GM23338 (cell line): ENCODE measurements around the gene PRDM2.

Source experiments
- CREB1 ChIP-seq: fragments of 250-450 bp; sonication (Bioruptor Pico); IDR thresholded peaks from 2 replicates; pipeline ENCODE4 v1.5.0; 2020; ENCODE audit warnings: low read depth, mild to moderate bottlenecking, moderate library complexity
- EZH2 ChIP-seq: fragments of 200-600 bp; sonication (generic); IDR thresholded peaks from one replicate; pipeline ENCODE4 v1.8.0; 2017; ENCODE audit warnings: antibody characterized with exemption, mild to moderate bottlenecking, low read depth; ENCODE audit not compliant: unreplicated experiment
- EZH2phosphoT487 ChIP-seq: fragments of 200-600 bp; sonication (generic); IDR thresholded peaks from one replicate; pipeline ENCODE4 v1.8.1; 2018; ENCODE audit warnings: antibody characterized with exemption; ENCODE audit not compliant: unreplicated experiment
- JUNB ChIP-seq: IDR thresholded peaks from one replicate; pipeline ENCODE4 v1.6.1; 2016; ENCODE audit warnings: antibody characterized with exemption; ENCODE audit not compliant: unreplicated experiment
- POLR2AphosphoS5 ChIP-seq: IDR thresholded peaks from 2 replicates; pipeline ENCODE4 v1.6.1; 2016; ENCODE audit warnings: antibody characterized with exemption, low read depth
- STAT1 ChIP-seq: IDR thresholded peaks from one replicate; pipeline ENCODE4 v1.6.1; 2016; ENCODE audit warnings: antibody characterized with exemption; ENCODE audit not compliant: unreplicated experiment
- ZNF114 ChIP-seq: fragments of 250-450 bp; sonication (Bioruptor Pico); IDR thresholded peaks from 2 replicates; pipeline ENCODE4 v1.5.0; 2020; ENCODE audit warnings: mild to moderate bottlenecking, moderate library complexity
- TF ChIP-seq, protein P1 (sequence below), 2 experiments: fragments of 200-600 bp in 1 of 2; sonication (generic) in 1 of 2; conservative IDR thresholded peaks; 2 replicates each; pipeline versions ENCODE4 v1.5.1 to v1.6.1; 2016 to 2017; ENCODE audit warnings: antibody characterized with exemption in 2 of 2, low read depth in 2 of 2, mild to moderate bottlenecking in 2 of 2, moderate library complexity in 1 of 2
- TF ChIP-seq, protein P2 (sequence below): IDR thresholded peaks from one replicate; pipeline ENCODE4 v1.6.1; 2018; ENCODE audit warnings: antibody characterized with exemption; ENCODE audit not compliant: unreplicated experiment
- TF ChIP-seq, protein P3 (sequence below): IDR thresholded peaks from 2 replicates; pipeline ENCODE4 v1.6.1; 2016; ENCODE audit warnings: antibody characterized with exemption

DNA sequence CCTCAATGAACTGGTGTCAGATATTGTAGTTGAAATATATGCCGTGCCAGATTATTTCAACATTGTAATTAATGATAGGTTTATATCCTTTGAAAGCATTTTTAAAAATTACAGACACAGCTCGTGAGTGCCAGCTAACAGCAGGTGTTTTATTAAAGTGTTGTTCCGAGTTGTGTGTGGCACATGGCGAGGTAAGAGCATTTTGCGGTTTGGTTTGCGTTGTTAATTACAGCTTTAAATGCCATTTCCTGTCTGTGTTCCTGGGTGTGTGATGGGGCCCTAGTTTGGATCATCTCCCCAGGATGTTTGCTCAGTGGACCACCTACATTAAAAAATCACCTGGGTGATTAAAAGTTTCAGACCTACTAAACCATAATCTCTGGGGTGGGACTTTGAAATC is 97.4 kb downstream of the PRDM2 start:
- TF ChIP-seq, protein P1, sequence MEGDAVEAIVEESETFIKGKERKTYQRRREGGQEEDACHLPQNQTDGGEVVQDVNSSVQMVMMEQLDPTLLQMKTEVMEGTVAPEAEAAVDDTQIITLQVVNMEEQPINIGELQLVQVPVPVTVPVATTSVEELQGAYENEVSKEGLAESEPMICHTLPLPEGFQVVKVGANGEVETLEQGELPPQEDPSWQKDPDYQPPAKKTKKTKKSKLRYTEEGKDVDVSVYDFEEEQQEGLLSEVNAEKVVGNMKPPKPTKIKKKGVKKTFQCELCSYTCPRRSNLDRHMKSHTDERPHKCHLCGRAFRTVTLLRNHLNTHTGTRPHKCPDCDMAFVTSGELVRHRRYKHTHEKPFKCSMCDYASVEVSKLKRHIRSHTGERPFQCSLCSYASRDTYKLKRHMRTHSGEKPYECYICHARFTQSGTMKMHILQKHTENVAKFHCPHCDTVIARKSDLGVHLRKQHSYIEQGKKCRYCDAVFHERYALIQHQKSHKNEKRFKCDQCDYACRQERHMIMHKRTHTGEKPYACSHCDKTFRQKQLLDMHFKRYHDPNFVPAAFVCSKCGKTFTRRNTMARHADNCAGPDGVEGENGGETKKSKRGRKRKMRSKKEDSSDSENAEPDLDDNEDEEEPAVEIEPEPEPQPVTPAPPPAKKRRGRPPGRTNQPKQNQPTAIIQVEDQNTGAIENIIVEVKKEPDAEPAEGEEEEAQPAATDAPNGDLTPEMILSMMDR (conservative IDR thresholded peaks at IDR 0.05; ENCODE audit: low read depth in 2 of 2): no peak
- TF ChIP-seq, protein P2, sequence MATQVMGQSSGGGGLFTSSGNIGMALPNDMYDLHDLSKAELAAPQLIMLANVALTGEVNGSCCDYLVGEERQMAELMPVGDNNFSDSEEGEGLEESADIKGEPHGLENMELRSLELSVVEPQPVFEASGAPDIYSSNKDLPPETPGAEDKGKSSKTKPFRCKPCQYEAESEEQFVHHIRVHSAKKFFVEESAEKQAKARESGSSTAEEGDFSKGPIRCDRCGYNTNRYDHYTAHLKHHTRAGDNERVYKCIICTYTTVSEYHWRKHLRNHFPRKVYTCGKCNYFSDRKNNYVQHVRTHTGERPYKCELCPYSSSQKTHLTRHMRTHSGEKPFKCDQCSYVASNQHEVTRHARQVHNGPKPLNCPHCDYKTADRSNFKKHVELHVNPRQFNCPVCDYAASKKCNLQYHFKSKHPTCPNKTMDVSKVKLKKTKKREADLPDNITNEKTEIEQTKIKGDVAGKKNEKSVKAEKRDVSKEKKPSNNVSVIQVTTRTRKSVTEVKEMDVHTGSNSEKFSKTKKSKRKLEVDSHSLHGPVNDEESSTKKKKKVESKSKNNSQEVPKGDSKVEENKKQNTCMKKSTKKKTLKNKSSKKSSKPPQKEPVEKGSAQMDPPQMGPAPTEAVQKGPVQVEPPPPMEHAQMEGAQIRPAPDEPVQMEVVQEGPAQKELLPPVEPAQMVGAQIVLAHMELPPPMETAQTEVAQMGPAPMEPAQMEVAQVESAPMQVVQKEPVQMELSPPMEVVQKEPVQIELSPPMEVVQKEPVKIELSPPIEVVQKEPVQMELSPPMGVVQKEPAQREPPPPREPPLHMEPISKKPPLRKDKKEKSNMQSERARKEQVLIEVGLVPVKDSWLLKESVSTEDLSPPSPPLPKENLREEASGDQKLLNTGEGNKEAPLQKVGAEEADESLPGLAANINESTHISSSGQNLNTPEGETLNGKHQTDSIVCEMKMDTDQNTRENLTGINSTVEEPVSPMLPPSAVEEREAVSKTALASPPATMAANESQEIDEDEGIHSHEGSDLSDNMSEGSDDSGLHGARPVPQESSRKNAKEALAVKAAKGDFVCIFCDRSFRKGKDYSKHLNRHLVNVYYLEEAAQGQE: no peak
- TF ChIP-seq EZH2 (no peak), POLR2AphosphoS5 (no peak), CREB1 (CRISPR knock-in tag) (no peak), ZNF114 (CRISPR knock-in tag) (no peak), EZH2phosphoT487 (no peak), JUNB (no peak), STAT1 (no peak)
- TF ChIP-seq, protein P3, sequence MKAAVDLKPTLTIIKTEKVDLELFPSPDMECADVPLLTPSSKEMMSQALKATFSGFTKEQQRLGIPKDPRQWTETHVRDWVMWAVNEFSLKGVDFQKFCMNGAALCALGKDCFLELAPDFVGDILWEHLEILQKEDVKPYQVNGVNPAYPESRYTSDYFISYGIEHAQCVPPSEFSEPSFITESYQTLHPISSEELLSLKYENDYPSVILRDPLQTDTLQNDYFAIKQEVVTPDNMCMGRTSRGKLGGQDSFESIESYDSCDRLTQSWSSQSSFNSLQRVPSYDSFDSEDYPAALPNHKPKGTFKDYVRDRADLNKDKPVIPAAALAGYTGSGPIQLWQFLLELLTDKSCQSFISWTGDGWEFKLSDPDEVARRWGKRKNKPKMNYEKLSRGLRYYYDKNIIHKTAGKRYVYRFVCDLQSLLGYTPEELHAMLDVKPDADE: no peak
